GM19397 (cell line): ENCODE measurements around the gene KCNMA1.

Experiments
- ATAC-seq: cut with Tn5 transposase; IDR thresholded peaks from one replicate; pipeline ENCODE4 v1.9.1; 2021; ENCODE audit warnings: mild to moderate bottlenecking, moderate library complexity; ENCODE audit not compliant: unreplicated experiment

KCNMA1 gene

GRCh38 chr10:77563638-77564270 lies 73.9 kb downstream of the KCNMA1 start:
- no peak for ATAC-seq

GRCh38 chr10:77562742-77563141 lies 74.9 kb downstream of the KCNMA1 start:
- ATAC-seq: no peak

GRCh38 chr10:77561991-77562390 lies 75.6 kb downstream of the KCNMA1 start:
- ATAC-seq: no peak

- no peak for ATAC-seq
These were observed 77.1 kb downstream of the KCNMA1 start for GRCh38 chr10:77560471-77560870.

GRCh38 chr10:77560052-77560451 lies 77.6 kb downstream of the KCNMA1 start:
- ATAC-seq: no peak

GRCh38 chr10:77556990-77557601 lies 80.5 kb downstream of the KCNMA1 start:
- ATAC-seq: no peak

GRCh38 chr10:77555591-77556212 lies 81.9 kb downstream of the KCNMA1 start:
- ATAC-seq: no peak

GRCh38 chr10:77554996-77555397 lies 82.6 kb downstream of the KCNMA1 start:
- no peak for ATAC-seq

- no peak for ATAC-seq
These were observed 83.6 kb downstream of the KCNMA1 start for GRCh38 chr10:77553966-77554365.

- no peak for ATAC-seq
These were observed 84.3 kb downstream of the KCNMA1 start for GRCh38 chr10:77553311-77553710.

- no peak for ATAC-seq
These were observed 85.4 kb downstream of the KCNMA1 start for GRCh38 chr10:77552252-77552651.

GRCh38 chr10:77550378-77550777 lies 87.2 kb downstream of the KCNMA1 start:
- no peak for ATAC-seq

- no peak for ATAC-seq
These were observed 88.9 kb downstream of the KCNMA1 start for GRCh38 chr10:77548671-77549070.

- no peak for ATAC-seq
These were observed 89.5 kb downstream of the KCNMA1 start for GRCh38 chr10:77548157-77548556.

GRCh38 chr10:77547307-77548050 lies 90.1 kb downstream of the KCNMA1 start:
- ATAC-seq: no peak

- ATAC-seq: no peak
These were observed 91.6 kb downstream of the KCNMA1 start for GRCh38 chr10:77546042-77546441.

- no peak for ATAC-seq
These were observed 92.0 kb downstream of the KCNMA1 start for GRCh38 chr10:77545585-77545984.

- no peak for ATAC-seq
These were observed 93.0 kb downstream of the KCNMA1 start for GRCh38 chr10:77544617-77545016.

GRCh38 chr10:77542710-77543259 lies 94.8 kb downstream of the KCNMA1 start:
- no peak for ATAC-seq

- no peak for ATAC-seq
These were observed 95.7 kb downstream of the KCNMA1 start for GRCh38 chr10:77541944-77542343.

- no peak for ATAC-seq
These were observed 96.4 kb downstream of the KCNMA1 start for GRCh38 chr10:77541247-77541646.
